Smooth muscle cell (in vitro differentiated cells): ENCODE measurements around the gene OR4S1. TPM values are rescaled to one million over a fixed set of nuclear protein-coding genes. Genes with fewer than 3 reads are reported as not detected.
"Not testable (repeated sequence)": the region's sequence is repeated elsewhere in the genome, so short reads cannot be mapped to it uniquely, and the experiment has no call there.

Source experiments
- DNase-seq: peaks from one replicate; lab custom pipeline; 2025; ENCODE audit not compliant: unreplicated experiment; lab: John Stamatoyannopoulos, UW
- H2AFZ ChIP-seq: fragments of 200-600 bp; sonication (generic); 2 replicates; pipeline ENCODE4 v1.6.0; 2016; ENCODE audit warnings: antibody characterized with exemption, low read depth, mild to moderate bottlenecking
- H3F3A ChIP-seq: fragments of 200-600 bp; sonication (generic); 2 replicates; pipeline ENCODE4 v1.6.0; 2017; ENCODE audit warnings: antibody characterized with exemption, low read depth
- H3K27ac ChIP-seq: fragments of 200-600 bp; sonication (generic); 2 replicates; pipeline ENCODE4 v1.5.1; 2016; ENCODE audit warnings: low read depth, mild to moderate bottlenecking
- H3K27me3 ChIP-seq: fragments of 200-600 bp; sonication (generic); 2 replicates; pipeline ENCODE4 v1.6.1; 2016; ENCODE audit warnings: low read depth, mild to moderate bottlenecking
- H3K36me3 ChIP-seq: fragments of 200-600 bp; sonication (generic); 2 replicates; pipeline ENCODE4 v1.5.1; 2016; ENCODE audit warnings: low read depth
- H3K4me1 ChIP-seq: fragments of 200-600 bp; sonication (generic); 2 replicates; pipeline ENCODE4 v1.5.1; 2016; ENCODE audit warnings: low read depth
- H3K4me2 ChIP-seq: fragments of 200-600 bp; sonication (generic); 2 replicates; pipeline ENCODE4 v1.6.0; 2016; ENCODE audit warnings: mild to moderate bottlenecking
- H3K4me3 ChIP-seq: fragments of 200-600 bp; sonication (generic); 2 replicates; pipeline ENCODE4 v1.5.1; 2016; ENCODE audit warnings: mild to moderate bottlenecking
- H3K79me2 ChIP-seq: fragments of 200-600 bp; sonication (generic); 2 replicates; pipeline ENCODE4 v1.6.0; 2016; ENCODE audit warnings: low read depth, mild to moderate bottlenecking
- H3K9ac ChIP-seq: fragments of 200-600 bp; sonication (generic); 2 replicates; pipeline ENCODE4 v1.6.0; 2016; ENCODE audit warnings: low read depth
- H3K9me3 ChIP-seq: fragments of 200-600 bp; sonication (generic); replicated peaks from 2 replicates; pipeline ENCODE4 v1.5.1; 2016; ENCODE audit warnings: low read depth
- H4K20me1 ChIP-seq: fragments of 200-600 bp; sonication (generic); 2 replicates; pipeline ENCODE4 v1.6.0; 2016; ENCODE audit warnings: low read depth
- WGBS: methylation state at CpG from one replicate; pipeline ENCODE4 v1.1.7; 2016; ENCODE audit warnings: low lambda C conversion rate; 5-methylcytosine and 5-hydroxymethylcytosine counted together
- polyA plus RNA-seq: library from polyadenylated mRNA; unstranded; fragments of >200 nt; fragmentation: Nextera tagmentation; extraction: Ambion mirVana; gene quantifications from 2 replicates; pipeline ENCODE4 v1.2.1, GENCODE V29; 2016
- total RNA-seq: library from RNA; depleted of rRNA; stranded (reverse); fragments of >200 nt; gene quantifications from 2 replicates; pipeline ENCODE4 v1.2.3, GENCODE V29; 2014
- TF ChIP-seq, protein P1 (sequence below): fragments of 200-600 bp; sonication (generic); IDR thresholded peaks from 2 replicates; pipeline ENCODE4 v1.5.1; 2017; ENCODE audit warnings: borderline replicate concordance, mild to moderate bottlenecking, antibody characterized with exemption; ENCODE audit not compliant: insufficient read depth, poor library complexity, severe bottlenecking

The OR4S1 gene
- total and polyA plus RNA-seq, 2 experiments from 2014 or later = not detected

DNA sequence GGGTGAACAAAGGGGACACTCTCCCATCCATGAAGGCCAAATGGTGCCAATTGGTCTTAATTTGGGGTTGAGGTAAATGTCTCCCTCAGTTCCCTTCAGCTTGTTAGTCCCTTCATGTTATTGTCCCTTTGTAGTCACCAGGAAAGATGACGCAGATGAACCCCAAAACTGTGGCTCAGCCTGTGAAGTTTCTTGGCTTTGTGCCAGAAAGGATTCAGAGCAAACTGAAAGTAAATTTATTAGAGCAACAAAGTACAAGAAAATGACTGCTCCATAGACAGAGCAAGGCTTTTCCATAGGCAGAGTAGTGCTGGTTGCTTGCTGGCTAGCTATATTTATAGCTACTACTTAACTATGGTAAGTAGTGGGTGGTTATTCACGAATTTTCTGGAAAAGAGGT lies 35.4 kb downstream of the OR4S1 start:
- H3K4me1 ChIP-seq = no peaks in the 10 kb centered on the region
- TF ChIP-seq, protein P1, sequence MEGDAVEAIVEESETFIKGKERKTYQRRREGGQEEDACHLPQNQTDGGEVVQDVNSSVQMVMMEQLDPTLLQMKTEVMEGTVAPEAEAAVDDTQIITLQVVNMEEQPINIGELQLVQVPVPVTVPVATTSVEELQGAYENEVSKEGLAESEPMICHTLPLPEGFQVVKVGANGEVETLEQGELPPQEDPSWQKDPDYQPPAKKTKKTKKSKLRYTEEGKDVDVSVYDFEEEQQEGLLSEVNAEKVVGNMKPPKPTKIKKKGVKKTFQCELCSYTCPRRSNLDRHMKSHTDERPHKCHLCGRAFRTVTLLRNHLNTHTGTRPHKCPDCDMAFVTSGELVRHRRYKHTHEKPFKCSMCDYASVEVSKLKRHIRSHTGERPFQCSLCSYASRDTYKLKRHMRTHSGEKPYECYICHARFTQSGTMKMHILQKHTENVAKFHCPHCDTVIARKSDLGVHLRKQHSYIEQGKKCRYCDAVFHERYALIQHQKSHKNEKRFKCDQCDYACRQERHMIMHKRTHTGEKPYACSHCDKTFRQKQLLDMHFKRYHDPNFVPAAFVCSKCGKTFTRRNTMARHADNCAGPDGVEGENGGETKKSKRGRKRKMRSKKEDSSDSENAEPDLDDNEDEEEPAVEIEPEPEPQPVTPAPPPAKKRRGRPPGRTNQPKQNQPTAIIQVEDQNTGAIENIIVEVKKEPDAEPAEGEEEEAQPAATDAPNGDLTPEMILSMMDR = no peak
- H3K4me3 ChIP-seq = no peak overlapping the region
- DNase-seq = no peak
- H3K79me2 ChIP-seq = no peaks in the 10 kb centered on the region
- no peak overlapping the region for H2AFZ ChIP-seq
- no peaks in the 10 kb centered on the region for H4K20me1 ChIP-seq
- no peaks in the 10 kb centered on the region for H3K36me3 ChIP-seq
- H3K27ac ChIP-seq = no peak overlapping the region
- no peak overlapping the region for H3K9ac ChIP-seq
- H3K27me3 ChIP-seq = no peaks in the 10 kb centered on the region
- H3K9me3 ChIP-seq = no peaks in the 10 kb centered on the region
- no peak overlapping the region for H3K4me2 ChIP-seq
- H3F3A ChIP-seq = no peaks in the 10 kb centered on the region
- 40% methylated on average over 2 of the region's 2 CpGs for WGBS

DNA sequence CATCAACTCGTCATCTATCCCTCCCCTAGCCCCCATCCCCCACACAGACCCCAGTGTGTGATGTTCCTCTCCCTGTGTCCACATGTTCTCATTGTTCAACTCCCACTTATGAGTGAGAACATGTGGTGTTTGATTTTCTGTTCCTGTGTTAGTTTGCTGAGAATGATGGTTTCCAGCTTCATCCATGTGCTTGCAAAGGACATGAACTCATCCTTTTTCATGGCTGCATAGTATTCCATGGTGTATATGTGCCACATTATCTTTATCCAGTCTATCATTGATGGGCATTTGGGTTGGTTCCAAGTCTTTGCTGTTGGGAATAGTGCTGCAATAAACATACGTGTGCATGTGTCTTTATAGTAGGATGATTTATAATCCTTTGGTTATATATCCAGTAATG lies 36.5 kb downstream of the OR4S1 start:
- H3K9me3 ChIP-seq, H3K4me2 ChIP-seq, H3K27ac ChIP-seq, DNase-seq, H3K4me1 ChIP-seq, H3K27me3 ChIP-seq, H3F3A ChIP-seq, H3K9ac ChIP-seq, H3K36me3 ChIP-seq, H2AFZ ChIP-seq, H3K79me2 ChIP-seq, H4K20me1 ChIP-seq, H3K4me3 ChIP-seq: not testable (repeated sequence)
- 52% methylated on average over 2 of the region's 2 CpGs for WGBS

GRCh38 chr11:48346286-48346685 lies 40.3 kb downstream of the OR4S1 start:
- H3K27me3 ChIP-seq, H4K20me1 ChIP-seq, H3K4me1 ChIP-seq, DNase-seq, H3K9ac ChIP-seq, H2AFZ ChIP-seq, H3F3A ChIP-seq, H3K79me2 ChIP-seq, H3K9me3 ChIP-seq, H3K27ac ChIP-seq, H3K36me3 ChIP-seq, H3K4me2 ChIP-seq, H3K4me3 ChIP-seq: not testable (repeated sequence)
- WGBS = 82% methylated on average over 5 of the region's 5 CpGs

DNA sequence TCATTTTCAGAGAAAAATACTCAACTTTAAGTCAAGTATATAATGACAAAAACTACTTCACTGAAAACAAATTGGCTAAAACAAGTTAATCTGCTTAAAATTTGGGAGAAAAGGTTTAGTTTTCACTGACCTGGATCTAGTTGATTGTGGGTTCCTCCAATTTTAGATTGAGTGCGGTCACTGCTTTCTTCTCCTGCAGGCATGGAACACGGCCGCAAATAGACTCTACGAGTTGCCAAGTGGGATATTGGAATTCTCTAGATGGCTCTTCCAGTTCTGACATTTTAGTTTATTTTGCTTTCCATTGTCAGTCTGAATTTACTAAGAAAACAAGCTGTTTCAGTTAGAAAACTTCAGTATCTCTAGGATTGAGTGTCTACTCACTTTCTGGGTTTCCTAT lies 48.0 kb downstream of the OR4S1 start:
- no peaks in the 10 kb centered on the region for H3K27me3 ChIP-seq
- H3K4me1 ChIP-seq = no peaks in the 10 kb centered on the region
- WGBS = 82% methylated on average over 4 of the region's 4 CpGs
- TF ChIP-seq, protein P1 = no peak
- no peaks in the 10 kb centered on the region for H4K20me1 ChIP-seq
- H3K79me2 ChIP-seq = no peaks in the 10 kb centered on the region
- peaks cover 11% of the 10 kb centered on the region for H3K9me3 ChIP-seq
- H3F3A ChIP-seq = no peaks in the 10 kb centered on the region
- no peak overlapping the region for H2AFZ ChIP-seq
- DNase-seq = no peak
- H3K4me2 ChIP-seq = no peak overlapping the region
- no peak overlapping the region for H3K27ac ChIP-seq
- H3K36me3 ChIP-seq = no peaks in the 10 kb centered on the region
- no peak overlapping the region for H3K4me3 ChIP-seq
- H3K9ac ChIP-seq = no peak overlapping the region

DNA sequence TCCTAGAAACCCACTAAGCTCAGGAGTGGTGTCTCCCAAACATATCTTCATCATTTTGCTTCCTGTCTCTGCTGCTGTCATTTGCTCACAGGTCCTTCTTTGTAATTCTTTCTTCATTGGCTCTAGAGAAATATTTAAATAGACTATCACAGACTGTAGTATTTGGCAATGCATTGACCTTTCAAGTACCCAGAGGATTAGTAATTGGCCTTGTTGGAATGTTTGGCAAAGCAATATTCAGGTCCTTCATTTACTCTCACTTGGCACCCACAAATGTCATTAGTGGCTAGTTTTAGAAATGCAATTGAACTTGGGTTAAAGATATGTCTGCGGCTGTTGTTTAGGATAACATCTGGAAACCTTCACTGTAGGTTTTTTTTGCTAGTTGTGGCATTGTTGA lies 48.7 kb downstream of the OR4S1 start:
- Histone ChIP-seq H2AFZ (no peak overlapping the region), H3K27ac (no peak overlapping the region), H3K4me1 (no peaks in the 10 kb centered on the region), H4K20me1 (no peaks in the 10 kb centered on the region), H3K9me3 (peaks cover 11% of the 10 kb centered on the region), H3K27me3 (no peaks in the 10 kb centered on the region), H3K4me3 (no peak overlapping the region), H3K79me2 (no peaks in the 10 kb centered on the region), H3K9ac (no peak overlapping the region), H3K4me2 (no peak overlapping the region), H3F3A (no peaks in the 10 kb centered on the region), H3K36me3 (no peaks in the 10 kb centered on the region)
- TF ChIP-seq, protein P1 = no peak
- no peak for DNase-seq
- 85% methylated on average over 1 of the region's 1 CpG for WGBS
